GM19468 (cell line): ENCODE results near the gene GNAQ.

Experiments used
- ATAC-seq: cut with Tn5 transposase; IDR thresholded peaks from one replicate; pipeline ENCODE4 v1.9.1; 2021; ENCODE audit warnings: mild to moderate bottlenecking, moderate library complexity, moderate number of reproducible peaks; ENCODE audit not compliant: unreplicated experiment; ENCODE audit errors: extremely low read depth

Gene GNAQ

DNA sequence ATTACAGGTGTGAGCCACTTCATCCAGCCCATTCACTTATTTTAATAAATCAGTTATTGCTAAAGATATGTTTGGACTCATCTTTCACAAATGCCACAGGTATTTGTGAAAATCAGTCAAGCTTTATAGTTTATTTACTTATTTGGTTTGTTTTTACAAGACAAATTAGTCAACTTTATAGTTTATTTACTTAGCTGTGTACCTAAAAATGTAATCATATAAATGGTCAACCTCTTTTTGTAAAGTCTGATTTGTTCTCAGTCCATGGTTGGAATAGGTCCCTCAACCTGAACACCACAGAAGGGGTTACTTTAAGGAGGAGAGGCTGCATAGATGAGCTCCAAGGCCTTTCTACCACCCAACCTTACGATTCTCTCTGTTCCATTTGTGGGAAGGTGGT lies 80.2 kb downstream of the GNAQ start:
- ATAC-seq = no peak

DNA sequence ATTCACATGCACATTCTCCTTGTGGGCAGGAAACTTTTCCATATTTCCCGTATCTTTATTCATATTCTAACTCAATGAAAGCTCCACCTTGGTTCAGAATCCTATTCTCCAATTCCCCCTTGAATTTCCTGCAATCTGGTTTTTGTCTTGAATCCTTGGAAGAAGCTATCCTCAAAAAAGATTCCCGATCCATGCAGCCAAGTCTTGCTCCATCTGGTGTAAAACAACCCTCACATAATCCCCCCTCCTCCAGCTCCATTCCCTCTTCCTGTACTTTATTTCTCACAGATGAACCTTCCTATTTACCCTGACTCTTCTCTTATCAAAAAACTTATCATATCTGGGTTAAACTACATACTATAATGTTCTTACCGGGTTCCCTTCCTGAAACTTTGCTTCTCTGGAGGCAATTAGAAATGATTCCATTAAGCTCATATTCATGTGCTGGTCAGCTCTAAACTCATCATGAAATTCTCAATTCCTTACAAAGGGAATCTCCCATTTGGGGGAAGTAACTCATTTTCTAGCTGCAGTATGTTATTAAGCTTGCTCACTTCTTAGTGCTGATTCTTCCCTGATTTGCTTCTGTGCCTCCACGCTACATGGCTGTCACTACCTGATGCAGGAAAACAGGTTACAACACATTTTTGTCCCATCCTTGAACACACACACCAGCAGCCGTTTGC lies 81.7 kb downstream of the GNAQ start:
- ATAC-seq = no peak

GRCh38 chr9:77947651-77948050 lies 84.0 kb downstream of the GNAQ start:
- no peak for ATAC-seq

DNA sequence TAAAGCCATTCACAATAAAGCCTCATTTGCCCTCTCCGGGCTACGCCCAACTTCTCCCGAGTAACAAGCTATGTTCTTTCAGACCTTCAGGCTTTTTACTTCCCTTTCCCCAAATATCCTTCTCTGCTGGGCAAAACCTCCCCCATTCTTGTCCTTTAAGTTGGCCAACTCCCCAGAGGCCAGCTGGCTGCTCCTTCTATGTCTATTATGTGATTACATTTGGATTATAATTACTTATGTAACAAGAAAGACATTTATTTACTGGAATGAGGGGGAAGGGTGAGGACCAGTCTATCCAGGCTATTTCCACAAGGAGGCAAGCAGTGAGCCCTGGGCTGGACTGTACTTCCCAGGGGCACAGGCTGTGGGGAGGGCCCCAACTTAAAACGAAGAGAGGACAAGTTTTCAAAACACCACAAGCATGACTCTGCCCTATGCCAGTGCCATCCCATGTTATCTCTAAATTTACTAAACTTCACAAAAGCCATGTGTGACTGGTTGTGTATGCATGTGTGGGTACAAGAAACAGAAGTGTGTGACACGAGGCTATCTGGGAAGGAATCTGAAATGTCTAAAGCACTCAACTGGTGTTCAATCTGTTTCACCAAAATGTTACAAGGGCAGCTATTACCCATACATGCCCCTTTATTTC lies 84.5 kb downstream of the GNAQ start:
- no peak for ATAC-seq

GRCh38 chr9:77946296-77946695 lies 85.3 kb downstream of the GNAQ start:
- ATAC-seq = no peak

GRCh38 chr9:77945798-77946197 lies 85.8 kb downstream of the GNAQ start:
- no peak for ATAC-seq

DNA sequence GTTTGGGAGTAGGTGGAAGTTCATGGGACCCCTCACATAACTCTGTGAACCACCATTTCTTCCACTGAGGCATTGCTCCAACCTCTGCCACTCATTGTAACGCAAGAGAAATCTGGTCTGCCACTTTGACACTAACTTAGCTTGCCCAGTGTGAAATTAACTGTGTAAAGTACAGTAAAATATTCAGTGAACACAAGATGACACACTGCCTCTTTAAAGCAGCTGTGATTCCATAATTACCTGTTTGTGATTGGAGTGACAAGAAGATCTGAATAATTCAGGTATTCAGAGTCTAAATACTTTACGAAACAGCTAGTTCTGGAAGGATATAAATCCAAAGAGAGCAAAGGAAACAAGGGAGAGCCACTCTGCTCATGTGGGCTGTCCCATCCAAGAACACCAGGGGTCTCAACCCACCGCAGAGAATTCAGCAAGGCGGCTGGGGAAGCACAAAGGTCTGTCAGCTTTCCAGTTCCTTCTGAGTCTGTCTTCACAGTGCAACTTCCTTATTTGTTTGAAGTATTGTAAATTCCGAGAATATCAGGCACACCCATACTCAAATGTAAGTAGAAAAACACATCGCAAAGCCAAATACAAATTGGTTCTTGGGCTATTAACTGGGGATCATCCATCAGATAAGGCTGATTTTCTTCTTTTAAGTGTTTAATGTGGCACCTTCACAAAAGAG lies 86.9 kb downstream of the GNAQ start:
- ATAC-seq = no peak

GRCh38 chr9:77943057-77943456 lies 88.6 kb downstream of the GNAQ start:
- ATAC-seq = no peak

DNA sequence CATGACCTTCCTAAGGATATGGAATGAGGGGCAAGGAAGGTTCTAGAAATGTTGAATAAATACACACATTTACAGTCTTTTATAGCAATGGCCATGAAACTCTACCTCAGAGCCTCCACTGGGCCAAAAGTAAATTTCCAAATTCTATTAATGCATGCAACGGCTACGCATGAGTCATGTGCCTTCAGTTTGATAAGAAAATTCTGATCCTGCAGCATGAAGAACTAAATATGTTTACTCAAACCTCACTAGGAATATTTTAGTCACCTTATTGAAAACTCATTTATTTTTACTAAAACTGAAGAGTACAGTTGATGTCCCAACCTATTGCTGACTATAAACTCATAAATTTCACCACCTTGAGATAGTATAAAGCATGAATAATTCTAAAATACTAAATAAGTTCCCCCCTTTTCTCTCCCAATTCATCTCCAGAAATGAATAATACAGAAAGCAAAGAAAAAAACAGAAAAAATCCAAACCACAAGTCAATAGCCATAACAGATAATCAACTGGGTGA lies 92.4 kb downstream of the GNAQ start:
- no peak for ATAC-seq

GRCh38 chr9:77938163-77938562 lies 93.4 kb downstream of the GNAQ start:
- no peak for ATAC-seq

- ATAC-seq = no peak
Observed at GRCh38 chr9:77935974-77936373, 95.6 kb downstream of the GNAQ start.

DNA sequence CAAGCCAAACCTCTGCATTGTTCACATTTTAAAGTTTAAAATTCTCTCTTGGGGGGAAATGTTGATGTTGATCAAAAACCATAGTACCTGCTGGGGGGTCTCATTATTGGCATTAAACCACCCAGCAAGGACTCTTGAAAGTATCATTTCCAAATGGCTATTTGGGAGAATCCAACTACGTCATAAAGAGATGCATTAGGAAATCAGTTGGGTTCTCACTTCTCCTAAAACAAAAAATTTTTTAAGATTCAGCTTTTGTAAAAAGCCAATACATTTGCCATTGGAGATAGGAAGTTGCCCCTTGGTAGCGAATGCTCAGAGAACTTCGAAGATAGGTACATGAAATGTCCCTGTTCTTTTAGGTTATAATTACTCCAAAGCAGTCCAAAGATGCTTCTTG lies 96.4 kb downstream of the GNAQ start:
- ATAC-seq = no peak

GRCh38 chr9:77933976-77934375 lies 97.6 kb downstream of the GNAQ start:
- no peak for ATAC-seq

DNA sequence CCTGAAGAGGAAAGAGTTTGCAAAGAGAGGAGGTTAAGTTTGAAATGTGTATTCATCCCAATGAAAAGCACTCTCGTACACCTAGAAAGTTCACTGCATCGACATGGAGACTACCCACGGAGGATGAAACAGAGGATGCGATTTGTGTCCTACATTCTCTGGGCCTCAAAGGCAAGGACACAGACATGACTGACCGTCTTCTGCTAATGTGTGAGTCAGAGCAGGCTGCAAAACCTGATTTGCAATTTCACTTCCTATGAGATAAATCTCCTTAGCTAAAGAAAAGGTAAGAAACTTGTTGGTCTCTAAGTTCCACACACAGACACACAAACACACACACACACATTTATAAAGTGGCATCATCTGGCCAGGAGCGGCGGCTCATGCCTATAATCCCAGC lies 98.6 kb downstream of the GNAQ start:
- ATAC-seq = no peak

DNA sequence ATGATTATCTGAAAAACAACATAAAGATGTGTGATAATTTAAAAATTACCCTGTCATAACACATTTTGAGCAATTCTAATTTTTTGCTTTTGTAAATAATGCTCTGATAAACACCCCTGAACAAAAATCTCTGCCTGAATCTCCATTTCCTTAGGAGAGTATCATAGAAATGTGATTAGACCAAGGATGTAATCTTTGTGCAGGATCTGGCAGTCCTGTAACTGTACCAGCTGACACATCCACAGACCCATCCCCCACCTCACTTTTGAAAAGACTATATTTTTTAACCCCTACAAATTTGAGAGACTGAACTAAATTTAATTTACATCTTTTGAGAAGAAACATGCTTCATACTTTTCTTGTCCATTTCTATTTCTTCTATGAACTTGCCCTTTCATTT lies 101.7 kb downstream of the GNAQ start:
- ATAC-seq = no peak

- no peak for ATAC-seq
Observed at GRCh38 chr9:77927265-77927664, 104.3 kb downstream of the GNAQ start.

DNA sequence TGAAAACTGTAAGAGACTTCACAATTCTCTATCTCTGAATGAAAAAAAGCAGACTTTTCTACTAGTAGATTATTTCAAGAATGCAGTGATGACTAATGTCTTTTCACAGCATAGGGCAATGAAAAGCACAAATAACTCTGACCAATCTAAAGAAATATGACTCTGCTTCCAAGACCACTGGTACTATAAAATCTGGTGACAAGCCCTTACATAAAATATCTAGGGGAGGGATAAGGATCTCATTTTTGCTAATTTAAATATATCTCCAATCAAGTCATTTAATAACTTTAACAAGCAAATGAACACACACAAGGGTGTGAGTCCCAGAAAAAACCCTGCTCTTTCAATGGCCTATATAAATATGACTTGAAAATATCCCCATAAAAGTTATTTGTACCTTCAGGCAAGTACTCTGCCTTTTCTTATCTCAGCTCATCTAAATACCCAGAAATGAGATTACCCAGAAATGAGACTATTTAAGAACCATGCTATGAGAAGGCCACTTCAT lies 105.2 kb downstream of the GNAQ start:
- no peak for ATAC-seq

DNA sequence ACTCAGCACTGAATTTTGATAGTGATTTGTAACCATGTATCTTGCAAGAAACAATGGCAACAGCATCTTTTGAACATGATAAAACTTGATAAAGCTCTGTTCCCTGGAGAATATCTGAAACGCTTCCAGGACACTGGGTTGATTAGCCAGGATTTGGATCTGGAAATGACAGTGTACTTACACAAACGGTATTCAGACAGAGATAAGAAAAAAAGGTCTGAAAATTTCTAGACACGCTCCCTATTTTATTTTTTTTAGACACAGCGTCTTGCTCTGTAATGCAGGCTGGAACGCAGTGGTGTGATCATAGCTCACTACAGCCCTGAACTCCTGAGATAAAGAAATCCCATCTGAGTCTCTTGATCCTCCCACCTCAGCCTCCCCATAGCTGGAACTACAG lies 109.0 kb downstream of the GNAQ start:
- ATAC-seq = no peak

GRCh38 chr9:77917800-77918199 lies 113.8 kb downstream of the GNAQ start:
- ATAC-seq = no peak

DNA sequence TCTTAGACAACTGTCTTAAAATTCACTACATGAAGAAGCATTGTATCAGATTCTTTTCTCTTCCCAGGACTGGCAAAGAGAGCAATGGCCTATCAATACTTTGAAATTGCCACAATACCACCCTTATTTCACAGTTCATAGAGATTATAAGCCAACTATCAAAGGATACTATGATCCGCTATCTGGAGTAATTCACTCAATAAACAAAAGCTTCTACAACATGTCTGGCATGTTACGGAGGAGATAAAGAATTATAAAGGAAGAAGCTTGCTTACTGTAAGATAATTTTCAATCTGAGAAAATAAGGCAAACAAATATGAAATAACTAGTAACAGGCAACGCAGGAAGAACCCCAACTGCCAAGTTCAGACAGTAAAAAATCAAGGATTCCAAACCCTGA lies 114.8 kb downstream of the GNAQ start:
- ATAC-seq = no peak

DNA sequence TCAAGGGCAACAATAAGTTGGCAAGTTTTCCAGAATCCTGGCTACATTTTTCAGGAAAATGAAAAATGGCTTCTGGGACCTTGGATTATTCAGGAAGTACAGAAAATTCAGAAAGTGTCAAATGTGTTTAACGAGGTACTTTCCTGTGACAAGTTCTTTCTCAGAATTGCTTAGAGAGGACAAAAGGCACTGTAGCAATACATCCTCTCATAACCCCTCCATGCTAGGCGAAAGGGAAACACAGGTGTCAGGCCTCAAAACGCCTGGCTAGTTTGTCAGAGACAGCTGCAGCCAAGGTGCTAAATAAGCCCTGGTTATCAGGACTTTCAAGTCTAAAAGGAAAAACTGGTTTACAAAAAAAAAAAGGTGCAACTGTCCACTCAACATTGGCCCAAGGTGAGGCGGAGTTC lies 115.2 kb downstream of the GNAQ start:
- no peak for ATAC-seq
